PC-9 (cell line): ENCODE data around the gene NOC2L.

Experiments
- CTCF ChIP-seq: fragments of 200-600 bp; sonication (generic); conservative IDR thresholded peaks from 2 replicates; pipeline ENCODE4 v1.6.1; 2017; ENCODE audit warnings: mixed run types, antibody characterized with exemption, mild to moderate bottlenecking, moderate library complexity
- EZH2 ChIP-seq: fragments of 200-600 bp; sonication (generic); IDR thresholded peaks from 2 replicates; pipeline ENCODE4 v1.8.0; 2017; ENCODE audit warnings: antibody characterized with exemption, low read depth

DNA sequence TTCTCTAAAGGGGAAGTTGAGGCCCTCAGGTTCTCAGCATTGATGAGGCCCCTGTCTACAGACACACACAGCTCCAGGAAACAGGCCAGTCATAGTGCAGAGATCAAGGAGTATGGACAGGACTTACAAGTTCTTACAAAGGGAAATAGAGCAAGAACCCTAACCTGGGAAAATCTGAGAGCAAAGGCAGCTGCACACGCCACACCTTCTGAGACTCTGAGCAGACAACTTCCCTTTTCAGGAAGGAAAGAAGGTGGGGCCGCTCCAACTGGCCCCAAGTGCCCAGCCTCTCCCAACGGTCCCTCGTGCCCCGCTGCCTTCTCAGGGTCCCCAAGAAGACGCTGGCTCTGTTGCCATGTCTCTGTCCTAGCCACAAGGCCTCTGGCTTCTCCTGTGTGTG, 3.6 kb downstream of the NOC2L start:
- no peak for TF ChIP-seq CTCF
- no peak for TF ChIP-seq EZH2
